Tibial artery (tissue), 4 donors: ENCODE data around the gene STYXL2.

Experiments
- DNase-seq, 2 donors: peaks; one replicate each; pipeline ENCODE4 v3.0.0-alpha.2; 2019
- H3K27ac ChIP-seq, 2 donors: fragments of 200-600 bp; sonication (generic) in 1 of 2; 1 replicate in 1 of 2; 2 replicates in 1 of 2; pipeline ENCODE4 v1.5.1; 2018 to 2019; ENCODE audit warnings: mild to moderate bottlenecking in 1 of 2
- H3K27me3 ChIP-seq, 2 donors: fragments of 200-600 bp; sonication (generic) in 1 of 2; one replicate each; pipeline versions ENCODE4 v1.5.1 to v1.6.0; 2016 to 2019
- H3K36me3 ChIP-seq, 3 donors: fragments of 200-600 bp; sonication (generic) in 2 of 3; one replicate each; pipeline ENCODE4 v1.5.1; 2016 to 2019; ENCODE audit warnings: mild to moderate bottlenecking in 2 of 3
- H3K4me1 ChIP-seq, 4 donors: fragments of 200-600 bp; sonication (generic) in 2 of 4; 1 replicate in 3 of 4; 2 replicates in 1 of 4; pipeline ENCODE4 v1.5.1; 2016 to 2019
- H3K4me3 ChIP-seq, 2 donors: fragments of 200-600 bp; sonication (generic) in 1 of 2; 1 replicate in 1 of 2; 2 replicates in 1 of 2; pipeline ENCODE4 v1.5.1; 2018 to 2019; ENCODE audit warnings: mild to moderate bottlenecking in 2 of 2
- H3K9me3 ChIP-seq, 3 donors: fragments of 200-600 bp; sonication (generic) in 1 of 3; one replicate each; pipeline ENCODE4 v1.5.1; 2016 to 2019
- CTCF ChIP-seq, 2 experiments: fragments of 200-600 bp in 1 of 2; fragments of 450-650 bp in 1 of 2; IDR thresholded peaks; one replicate each; pipeline ENCODE4 v1.5.1; 2017 to 2019; ENCODE audit warnings: antibody characterized with exemption in 2 of 2, mild to moderate bottlenecking in 1 of 2, moderate library complexity in 1 of 2
- intact Hi-C: fragments of 100-400 bp; cut with DNase I; formaldehyde crosslinking; loops from one replicate; pipeline ENCODE4 v1.15.0; 2023; ENCODE audit warnings: low total_unique reads

The STYXL2 gene

GRCh38 chr1:167127236-167127635 lies 33.4 kb downstream of the STYXL2 start:
- TF ChIP-seq CTCF (IDR thresholded peaks at IDR 0.05) = no peak
- peaks cover 0 to 8% (median 0%) of the 10 kb centered on the region in 3 donors for H3K36me3 ChIP-seq
- no peak for DNase-seq
- intact Hi-C loops = no loop called here
- no peaks in the 10 kb centered on the region for H3K27me3 ChIP-seq
- no peak overlapping the region for H3K4me3 ChIP-seq
- H3K9me3 ChIP-seq = no peaks in the 10 kb centered on the region
- no peaks in the 10 kb centered on the region for H3K4me1 ChIP-seq
- H3K27ac ChIP-seq = no peak overlapping the region

GRCh38 chr1:167127661-167128060 lies 33.8 kb downstream of the STYXL2 start:
- no peak overlapping the region for H3K4me3 ChIP-seq
- intact Hi-C loops = no loop called here
- H3K4me1 ChIP-seq = no peaks in the 10 kb centered on the region
- H3K36me3 ChIP-seq = peaks cover 0 to 8% (median 0%) of the 10 kb centered on the region in 3 donors
- no peak for TF ChIP-seq CTCF (IDR thresholded peaks at IDR 0.05)
- no peaks in the 10 kb centered on the region for H3K9me3 ChIP-seq
- DNase-seq = no peak
- H3K27ac ChIP-seq = no peak overlapping the region
- H3K27me3 ChIP-seq = no peaks in the 10 kb centered on the region

GRCh38 chr1:167128261-167129227 lies 34.7 kb downstream of the STYXL2 start:
- Histone ChIP-seq H3K36me3 (peaks cover 0 to 8% (median 0%) of the 10 kb centered on the region in 3 donors), H3K27me3 (no peaks in the 10 kb centered on the region), H3K4me1 (no peaks in the 10 kb centered on the region), H3K4me3 (no peak overlapping the region), H3K9me3 (no peaks in the 10 kb centered on the region), H3K27ac (no peak overlapping the region)
- intact Hi-C loops = no loop called here
- no peak for TF ChIP-seq CTCF (IDR thresholded peaks at IDR 0.05)
- no peak for DNase-seq

GRCh38 chr1:167130829-167131510 lies 37.1 kb downstream of the STYXL2 start:
- intact Hi-C loops = no loop called here

More at GRCh38 chr1:167130829-167131510, 37.1 kb downstream of the STYXL2 start:
- no peak for DNase-seq
- peaks cover 0 to 8% (median 0%) of the 10 kb centered on the region in 4 donors for H3K4me1 ChIP-seq
- H3K4me3 ChIP-seq = no peak overlapping the region
- H3K27ac ChIP-seq = no peak overlapping the region
- H3K27me3 ChIP-seq = no peaks in the 10 kb centered on the region
- H3K36me3 ChIP-seq = peaks cover 0 to 4% (median 0%) of the 10 kb centered on the region in 3 donors
- no peaks in the 10 kb centered on the region for H3K9me3 ChIP-seq
- TF ChIP-seq CTCF (IDR thresholded peaks at IDR 0.05) = no peak
